Neural crest cell (in vitro differentiated cells): ENCODE results near the gene HIP1R. TPM values are rescaled to one million over a fixed set of nuclear protein-coding genes. Genes with fewer than 3 reads are reported as not detected.
A peak's percentile ranks its signal among the peaks of the same experiment; 100 is the strongest.
"Not testable (repeated sequence)": the region's sequence is repeated elsewhere in the genome, so short reads cannot be mapped to it uniquely, and the experiment has no call there.

Experiments
- DNase-seq: peaks from one replicate; pipeline ENCODE4 v3.0.0; 2021; ENCODE audit warnings: low read depth, mixed read lengths, low spot score
- H3K27ac Mint-ChIP-seq: one replicate; pipeline ENCODE4 v1.8.0; 2021; ENCODE audit warnings: mild to moderate bottlenecking, mixed read lengths; ENCODE audit not compliant: unreplicated experiment
- H3K27me3 Mint-ChIP-seq: 2 replicates; pipeline ENCODE4 v1.8.0; 2021; ENCODE audit warnings: low read depth, mild to moderate bottlenecking, mixed read lengths
- H3K36me3 Mint-ChIP-seq: 2 replicates; pipeline ENCODE4 v1.8.0; 2021; ENCODE audit warnings: low read depth, mild to moderate bottlenecking, mixed read lengths
- H3K4me1 Mint-ChIP-seq: 2 replicates; pipeline ENCODE4 v1.8.0; 2021; ENCODE audit warnings: mixed read lengths
- H3K4me3 Mint-ChIP-seq: one replicate; pipeline ENCODE4 v1.8.0; 2021; ENCODE audit warnings: mild to moderate bottlenecking, mixed read lengths
- H3K9me3 Mint-ChIP-seq: 2 replicates; pipeline ENCODE4 v1.8.0; 2021; ENCODE audit warnings: mixed read lengths
- CTCF ChIP-seq: fragments of 200-600 bp; sonication (generic); conservative IDR thresholded peaks from 2 replicates; pipeline ENCODE4 v1.5.0; 2021; ENCODE audit warnings: antibody characterized with exemption, mild to moderate bottlenecking
- total RNA-seq: library from RNA; stranded (reverse); gene quantifications from 2 replicates; pipeline ENCODE4 v1.2.1, GENCODE V29; 2021

The HIP1R gene
- total RNA-seq, 1 donor from 2014 or later, result 23.2 TPM

DNA sequence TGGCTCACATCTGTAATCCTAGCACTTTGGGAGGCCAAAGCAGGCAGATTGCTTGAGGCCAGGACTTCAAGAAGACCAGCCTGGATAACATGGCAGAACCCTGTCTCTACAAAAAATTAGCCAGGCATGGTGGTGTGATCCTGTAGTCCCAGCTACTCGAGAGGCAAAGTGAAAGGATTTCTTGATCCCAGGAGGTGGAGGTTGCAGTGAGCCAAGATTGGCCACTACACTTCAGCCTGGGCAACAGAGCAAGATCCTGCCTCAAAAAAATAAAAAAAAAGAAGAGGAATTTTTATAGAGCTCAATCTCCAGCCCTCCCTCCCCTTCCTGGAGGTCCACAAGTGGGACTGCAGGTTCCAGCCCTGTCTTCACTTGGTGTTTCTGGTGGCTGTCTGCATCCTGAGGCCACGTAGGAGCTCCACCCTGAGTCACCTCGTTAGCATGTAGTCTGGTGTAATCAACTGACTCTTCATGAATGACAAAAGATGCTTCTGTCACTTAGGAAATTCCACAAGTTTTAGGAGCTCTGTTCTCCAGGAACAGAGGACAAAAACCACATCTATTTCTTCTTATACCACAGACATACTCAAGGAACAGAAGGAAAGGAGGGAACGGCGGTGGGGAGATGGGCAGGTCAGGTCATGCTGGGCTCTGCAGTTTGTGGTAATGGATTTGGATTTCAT is 44.7 kb upstream of the HIP1R start:
- Mint-ChIP-seq H3K27ac (no peak overlapping the region), H3K4me3 (no peak overlapping the region)
- TF ChIP-seq CTCF, result no peak

DNA sequence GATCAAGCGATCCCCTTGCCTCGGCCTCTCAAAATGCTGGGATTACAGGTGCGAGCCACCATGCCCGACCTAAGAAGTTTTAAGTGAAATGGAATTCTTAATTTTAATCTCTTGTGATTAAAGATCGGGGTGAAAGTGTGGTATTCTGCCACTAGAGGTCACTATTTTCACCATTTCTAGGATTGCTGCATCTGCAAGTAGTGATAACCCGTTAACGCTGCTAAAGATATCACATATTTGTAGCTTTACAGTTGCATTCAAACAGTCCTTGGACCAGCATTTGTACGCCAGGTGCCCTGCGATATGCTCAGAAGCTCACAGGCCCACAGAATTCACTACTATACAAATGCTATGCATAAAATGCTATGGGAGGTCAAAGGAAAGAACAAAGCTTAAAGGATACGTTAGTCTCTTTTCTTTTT is 41.6 kb upstream of the HIP1R start:
- Mint-ChIP-seq H3K27me3 (no peaks in the 10 kb centered on the region), H3K4me1 (no peaks in the 10 kb centered on the region), H3K27ac (no peak overlapping the region), H3K4me3 (no peak overlapping the region), H3K36me3 (no peaks in the 10 kb centered on the region), H3K9me3 (no peaks in the 10 kb centered on the region)
- peak; percentile 10 for DNase-seq
- peak; percentile 82 for TF ChIP-seq CTCF

More for the DNA sequence above, 44.7 kb upstream of the HIP1R start:
- no peak for DNase-seq
- H3K27me3 Mint-ChIP-seq, result no peaks in the 10 kb centered on the region
- no peaks in the 10 kb centered on the region for H3K4me1 Mint-ChIP-seq
- no peaks in the 10 kb centered on the region for H3K36me3 Mint-ChIP-seq
- no peaks in the 10 kb centered on the region for H3K9me3 Mint-ChIP-seq

- H3K4me1 Mint-ChIP-seq, result no peaks in the 10 kb centered on the region
- no peaks in the 10 kb centered on the region for H3K27me3 Mint-ChIP-seq
- no peak overlapping the region for H3K4me3 Mint-ChIP-seq
Observed at GRCh38 chr12:122795807-122796206, 39.5 kb upstream of the HIP1R start.

DNA sequence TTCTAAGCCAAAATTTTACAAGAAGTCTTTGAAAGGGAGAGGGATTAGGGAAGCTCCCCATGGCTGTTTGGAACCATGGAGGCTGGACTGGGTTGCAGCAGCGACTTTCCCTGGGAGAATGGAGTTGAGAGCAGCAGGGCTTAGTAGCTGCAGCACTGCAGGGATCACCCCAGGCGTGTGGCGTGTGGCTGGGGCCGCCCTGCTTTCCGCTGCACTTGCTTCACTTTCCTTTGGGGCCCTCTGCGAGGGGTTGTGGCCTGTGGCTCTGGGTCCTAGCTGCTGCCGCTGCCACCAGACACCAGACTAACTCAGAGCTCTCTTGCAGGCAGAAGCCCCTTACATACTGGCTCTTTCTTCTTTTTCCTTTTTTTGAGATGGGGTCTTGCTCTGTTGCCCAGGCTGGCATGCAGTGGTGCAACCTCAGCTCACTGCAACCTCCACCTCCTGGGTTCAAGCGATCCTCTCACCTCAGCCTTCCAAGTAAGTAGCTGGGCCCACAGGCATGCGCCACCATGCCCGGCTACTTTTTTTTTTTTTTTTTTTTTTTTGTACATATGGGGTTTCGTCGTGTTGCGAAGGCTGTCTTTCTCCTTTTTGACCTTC is 35.5 kb upstream of the HIP1R start:
- H3K27me3 Mint-ChIP-seq, result no peaks in the 10 kb centered on the region
- H3K9me3 Mint-ChIP-seq, result no peaks in the 10 kb centered on the region
- H3K27ac Mint-ChIP-seq, result no peak overlapping the region
- DNase-seq, result no peak
- H3K4me3 Mint-ChIP-seq, result no peak overlapping the region
- no peaks in the 10 kb centered on the region for H3K36me3 Mint-ChIP-seq
- no peak for TF ChIP-seq CTCF
- no peaks in the 10 kb centered on the region for H3K4me1 Mint-ChIP-seq

More at GRCh38 chr12:122795807-122796206, 39.5 kb upstream of the HIP1R start:
- DNase-seq, result no peak
- Mint-ChIP-seq H3K36me3 (no peaks in the 10 kb centered on the region), H3K9me3 (no peaks in the 10 kb centered on the region), H3K27ac (no peak overlapping the region)
- TF ChIP-seq CTCF, result no peak

DNA sequence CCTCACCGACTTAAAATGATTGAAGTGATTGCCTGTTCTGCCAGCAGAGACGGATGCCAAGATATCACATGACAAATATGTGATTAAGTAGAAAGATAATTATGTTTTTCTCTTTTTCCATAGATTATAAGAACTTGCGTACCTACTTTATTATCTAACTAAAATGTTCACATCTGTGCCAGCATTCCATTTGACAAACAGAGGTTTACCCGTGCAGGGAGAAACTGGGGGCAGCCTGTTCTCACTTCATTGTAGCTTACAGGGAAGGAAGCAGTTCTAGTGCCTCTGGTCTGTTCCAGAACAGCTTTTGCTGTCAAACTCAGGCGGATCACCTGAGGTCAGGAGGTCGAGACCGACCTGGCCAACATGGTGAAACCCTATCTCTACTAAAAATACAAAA is 31.3 kb upstream of the HIP1R start:
- Mint-ChIP-seq H3K9me3 (no peaks in the 10 kb centered on the region), H3K27me3 (no peaks in the 10 kb centered on the region), H3K4me3 (no peak overlapping the region), H3K27ac (no peak overlapping the region), H3K36me3 (no peaks in the 10 kb centered on the region), H3K4me1 (no peaks in the 10 kb centered on the region)
- DNase-seq, result no peak
- no peak for TF ChIP-seq CTCF

GRCh38 chr12:122804957-122805356 is 30.3 kb upstream of the HIP1R start:
- H3K27me3 Mint-ChIP-seq, H3K4me3 Mint-ChIP-seq, H3K36me3 Mint-ChIP-seq, H3K27ac Mint-ChIP-seq, H3K4me1 Mint-ChIP-seq, DNase-seq, H3K9me3 Mint-ChIP-seq: not testable (repeated sequence)
